MCF 10A (cell line): ENCODE data around the gene BOC. TPM values are rescaled to one million over a fixed set of nuclear protein-coding genes. Genes with fewer than 3 reads are reported as not detected.

Experiments
- BruUV-seq: library from RNA; stranded (reverse); fragments of 400-500 nt; replicated peaks from 2 replicates; lab custom pipeline; 2021; lab: Mats Ljungman, UMichigan
- CTCF ChIA-PET: fragments of 300-600 bp; sonication (Branson Sonifier 250); formaldehyde crosslinking; extraction: SDS; loops from one replicate; lab custom pipeline; 2021; ENCODE audit warnings: antibody characterized with exemption, inconsistent platforms; lab: Yijun Ruan, JAX
- POLR2A ChIA-PET: fragments of 300-600, 350-650 bp; sonication (Branson Sonifier 250); formaldehyde crosslinking; extraction: SDS; loops from one replicate; lab custom pipeline; 2020; ENCODE audit warnings: antibody characterized with exemption, inconsistent platforms; lab: Yijun Ruan, JAX
- DNase-seq: peaks from one replicate; pipeline ENCODE4 v3.0.0-alpha.2; 2018; ENCODE audit not compliant: unreplicated experiment
- H3K27ac Mint-ChIP-seq: one replicate; pipeline ENCODE4 v1.8.0; 2022; ENCODE audit warnings: mild to moderate bottlenecking, low read depth, mixed read lengths; ENCODE audit not compliant: unreplicated experiment
- H3K27me3 Mint-ChIP-seq: one replicate; pipeline ENCODE4 v1.8.0; 2022; ENCODE audit warnings: mixed read lengths; ENCODE audit not compliant: insufficient read depth, unreplicated experiment
- H3K36me3 Mint-ChIP-seq: one replicate; pipeline ENCODE4 v1.8.0; 2022; ENCODE audit warnings: mild to moderate bottlenecking, moderate library complexity, mixed read lengths; ENCODE audit not compliant: insufficient read depth, unreplicated experiment
- H3K4me1 Mint-ChIP-seq: one replicate; pipeline ENCODE4 v1.8.0; 2022; ENCODE audit warnings: mixed read lengths; ENCODE audit not compliant: insufficient read depth, unreplicated experiment
- H3K4me3 Mint-ChIP-seq: one replicate; pipeline ENCODE4 v1.8.0; 2022; ENCODE audit warnings: mild to moderate bottlenecking, moderate library complexity, mixed read lengths; ENCODE audit not compliant: unreplicated experiment
- H3K9me3 Mint-ChIP-seq: one replicate; pipeline ENCODE4 v1.8.0; 2022; ENCODE audit warnings: mixed read lengths; ENCODE audit not compliant: unreplicated experiment
- intact Hi-C: fragments of 100-400 bp; cut with micrococcal nuclease; formaldehyde crosslinking; loops from 2 replicates; pipeline ENCODE4 v1.14.1; 2022
- total RNA-seq: library from RNA; stranded (reverse); gene quantifications from 2 replicates; pipeline ENCODE4 v1.2.3, GENCODE V29; 2022
- TF ChIP-seq, protein P1 (sequence below): fragments of 200-600 bp; IDR thresholded peaks from one replicate; pipeline ENCODE4 v1.8.0; 2022; ENCODE audit warnings: antibody characterized with exemption, mild to moderate bottlenecking; ENCODE audit not compliant: unreplicated experiment

Gene BOC
- total RNA-seq, 1 experiment from 2014 or later: 1.8 TPM

DNA sequence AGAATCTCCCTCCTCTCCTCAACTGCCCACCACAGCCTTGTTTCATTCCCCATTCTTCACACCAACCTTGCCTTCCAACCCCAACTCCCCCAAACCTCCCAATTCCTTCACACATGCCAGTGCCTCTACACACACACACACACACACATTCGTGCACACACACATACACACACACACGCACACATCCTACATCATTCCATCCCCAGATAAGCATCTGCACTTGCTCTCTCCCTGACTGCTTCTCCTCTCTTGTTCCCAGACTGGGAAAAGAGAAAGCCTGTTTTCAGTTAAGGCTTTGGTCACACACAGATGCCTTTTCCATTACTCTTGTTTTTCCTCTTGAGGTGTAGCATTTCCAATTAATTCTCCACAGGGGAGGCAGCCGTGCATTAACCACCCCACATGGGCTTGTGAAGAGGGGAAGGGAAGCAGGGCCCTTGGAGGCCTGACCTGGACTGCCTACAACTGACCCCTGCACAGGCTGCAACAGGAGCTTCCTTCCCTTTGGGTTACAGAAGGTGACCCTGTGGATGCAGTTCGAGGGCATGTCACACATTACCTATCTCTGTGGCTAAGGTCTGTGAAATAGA is 32.0 kb upstream of the BOC start:
- ChIA-PET POLR2A (no interaction called here), CTCF (no interaction called here)
- intact Hi-C loops: no loop called here
- TF ChIP-seq, protein P1, sequence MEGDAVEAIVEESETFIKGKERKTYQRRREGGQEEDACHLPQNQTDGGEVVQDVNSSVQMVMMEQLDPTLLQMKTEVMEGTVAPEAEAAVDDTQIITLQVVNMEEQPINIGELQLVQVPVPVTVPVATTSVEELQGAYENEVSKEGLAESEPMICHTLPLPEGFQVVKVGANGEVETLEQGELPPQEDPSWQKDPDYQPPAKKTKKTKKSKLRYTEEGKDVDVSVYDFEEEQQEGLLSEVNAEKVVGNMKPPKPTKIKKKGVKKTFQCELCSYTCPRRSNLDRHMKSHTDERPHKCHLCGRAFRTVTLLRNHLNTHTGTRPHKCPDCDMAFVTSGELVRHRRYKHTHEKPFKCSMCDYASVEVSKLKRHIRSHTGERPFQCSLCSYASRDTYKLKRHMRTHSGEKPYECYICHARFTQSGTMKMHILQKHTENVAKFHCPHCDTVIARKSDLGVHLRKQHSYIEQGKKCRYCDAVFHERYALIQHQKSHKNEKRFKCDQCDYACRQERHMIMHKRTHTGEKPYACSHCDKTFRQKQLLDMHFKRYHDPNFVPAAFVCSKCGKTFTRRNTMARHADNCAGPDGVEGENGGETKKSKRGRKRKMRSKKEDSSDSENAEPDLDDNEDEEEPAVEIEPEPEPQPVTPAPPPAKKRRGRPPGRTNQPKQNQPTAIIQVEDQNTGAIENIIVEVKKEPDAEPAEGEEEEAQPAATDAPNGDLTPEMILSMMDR: no peak
- no TSS peak for BruUV-seq
- no peak overlapping the region for H3K4me3 Mint-ChIP-seq
- H3K9me3 Mint-ChIP-seq: no peaks in the 10 kb centered on the region
- no peaks in the 10 kb centered on the region for H3K27me3 Mint-ChIP-seq
- no peaks in the 10 kb centered on the region for H3K4me1 Mint-ChIP-seq
- no peak overlapping the region for H3K27ac Mint-ChIP-seq
- no peaks in the 10 kb centered on the region for H3K36me3 Mint-ChIP-seq
- DNase-seq: no peak

DNA sequence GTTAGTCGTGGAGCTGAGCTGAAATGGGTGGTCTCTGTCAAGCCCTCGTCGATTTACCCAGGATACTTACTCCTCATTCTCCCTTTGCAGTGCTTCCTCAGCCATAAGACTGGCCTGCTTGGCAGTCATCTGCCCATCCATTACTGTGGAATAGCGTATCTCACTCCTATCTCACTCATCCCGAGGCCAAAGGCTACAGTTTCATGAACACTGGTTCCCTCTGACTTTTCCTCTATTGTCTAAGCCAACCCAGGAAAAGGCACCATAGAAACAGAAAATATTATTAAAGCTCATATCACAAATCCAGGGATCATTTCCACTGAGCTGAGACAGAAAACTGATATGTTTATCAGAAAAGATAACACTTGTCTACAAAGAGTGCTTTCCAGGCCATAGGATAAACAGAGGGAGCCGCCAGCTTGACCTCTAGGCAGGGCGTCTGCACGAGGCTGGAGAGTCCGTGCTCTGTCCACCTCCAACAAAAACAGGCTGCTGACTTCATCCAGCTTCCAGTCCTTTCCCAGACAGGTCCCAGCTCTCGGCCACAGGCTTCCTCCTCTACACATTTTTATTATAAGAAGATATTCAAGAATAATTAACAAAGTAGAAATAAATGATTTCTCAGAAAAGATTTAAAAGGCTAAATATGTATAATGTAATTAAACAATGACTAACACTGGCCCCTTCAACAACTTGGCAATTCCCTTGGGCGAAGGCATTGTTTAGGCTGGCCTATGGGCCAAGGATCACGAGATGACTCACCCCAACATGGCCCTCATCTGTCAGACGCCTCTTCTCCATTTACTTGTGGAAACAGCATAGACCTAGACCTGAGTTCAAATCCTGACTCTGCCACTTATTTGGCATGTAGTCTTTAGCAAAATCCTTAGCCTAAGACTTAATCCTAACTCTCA is 27.4 kb upstream of the BOC start:
- DNase-seq: peak; percentile 52
- Mint-ChIP-seq H3K4me1 (no peaks in the 10 kb centered on the region), H3K4me3 (no peak overlapping the region), H3K36me3 (no peaks in the 10 kb centered on the region), H3K9me3 (peaks cover 9% of the 10 kb centered on the region), H3K27me3 (no peaks in the 10 kb centered on the region), H3K27ac (no peak overlapping the region)
- TF ChIP-seq, protein P1: no peak
- ChIA-PET POLR2A (interaction anchor here (0.5 kb wide), 1 partner anchor 560 kb away, joined by 3 read pairs; no protein-coding TSS in a partner anchor), CTCF (interaction anchor here (0.7 to 1.5 kb wide), 2 partner anchors 9 to 527 kb away, joined by 3 to 4 read pairs; no protein-coding TSS in a partner anchor)
- intact Hi-C loops: no loop called here
- BruUV-seq: no TSS peak

DNA sequence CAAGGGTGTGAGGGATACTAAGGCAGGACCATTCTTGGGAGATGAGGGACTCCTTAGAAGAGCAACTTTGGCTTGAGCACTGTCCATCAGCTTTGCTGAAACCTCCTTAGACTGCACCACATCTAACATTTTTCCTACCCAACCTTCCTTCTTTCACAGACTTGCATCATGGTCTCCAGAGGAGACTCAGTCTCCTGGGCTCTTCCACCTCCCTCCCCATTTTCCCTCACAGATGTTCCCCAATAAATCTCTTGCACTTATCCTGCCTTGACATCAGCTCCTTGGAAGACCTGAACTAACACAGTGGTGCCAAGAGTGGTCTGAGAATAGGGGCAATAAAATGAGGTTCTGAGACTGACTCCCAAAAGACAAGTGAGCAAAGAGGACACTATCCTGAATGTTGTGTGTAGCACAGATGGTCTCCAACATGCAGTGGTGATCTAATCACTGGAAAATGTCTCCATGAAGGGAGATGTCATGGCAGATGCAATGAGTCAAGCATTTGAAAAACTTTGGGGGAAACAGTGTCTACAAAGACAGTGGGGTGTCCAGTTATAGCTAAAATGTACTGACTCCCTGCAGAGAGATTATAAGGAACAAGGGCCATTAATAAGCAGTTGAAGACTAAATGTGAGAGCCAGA is 26.0 kb upstream of the BOC start:
- Mint-ChIP-seq H3K27ac (no peak overlapping the region), H3K9me3 (peaks cover 9% of the 10 kb centered on the region), H3K4me3 (no peak overlapping the region), H3K4me1 (no peaks in the 10 kb centered on the region), H3K36me3 (no peaks in the 10 kb centered on the region), H3K27me3 (no peaks in the 10 kb centered on the region)
- intact Hi-C loops: no loop called here
- ChIA-PET CTCF (interaction anchor here (1.5 kb wide), 1 partner anchor 11 kb away, joined by 4 read pairs; no protein-coding TSS in a partner anchor), POLR2A (interaction anchor here (1.0 kb wide), 1 partner anchor 37 kb away, joined by 3 read pairs; no protein-coding TSS in a partner anchor)
- BruUV-seq: no TSS peak
- DNase-seq: no peak
- TF ChIP-seq, protein P1: no peak

DNA sequence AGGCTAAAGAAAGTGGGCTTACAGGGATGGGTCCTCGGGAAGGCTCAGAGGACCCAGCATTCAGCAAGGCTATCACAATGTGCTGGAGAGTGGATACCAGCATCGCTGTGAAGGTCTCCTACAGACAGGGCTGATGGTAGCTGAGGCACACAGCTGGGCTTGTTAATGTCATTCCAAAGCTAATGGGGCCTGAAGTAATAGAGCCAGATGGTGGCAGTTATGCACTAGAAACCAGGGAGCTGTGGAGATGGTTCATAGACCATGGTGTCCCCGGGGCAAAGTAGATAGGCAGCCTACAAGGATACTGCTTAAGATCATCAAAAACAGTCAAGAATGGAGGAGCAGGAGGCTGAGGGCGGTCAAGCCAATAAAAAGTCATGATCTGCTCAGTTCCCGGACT is 24.8 kb upstream of the BOC start:
- no peak overlapping the region for H3K27ac Mint-ChIP-seq
- TF ChIP-seq, protein P1: no peak
- CTCF ChIA-PET: interaction anchor here (1.3 kb wide), 1 partner anchor 10 kb away, joined by 3 read pairs; no protein-coding TSS in a partner anchor
- intact Hi-C loops: no loop called here
- DNase-seq: no peak
- H3K4me3 Mint-ChIP-seq: no peak overlapping the region
- H3K27me3 Mint-ChIP-seq: no peaks in the 10 kb centered on the region
- H3K4me1 Mint-ChIP-seq: no peaks in the 10 kb centered on the region
- BruUV-seq: no TSS peak
- peaks cover 9% of the 10 kb centered on the region for H3K9me3 Mint-ChIP-seq
- POLR2A ChIA-PET: no interaction called here
- H3K36me3 Mint-ChIP-seq: no peaks in the 10 kb centered on the region
